Ascending aorta (tissue), 2 donors: ENCODE data around the gene NPB. TPM values are rescaled to one million over a fixed set of nuclear protein-coding genes. Genes with fewer than 3 reads are reported as not detected.

ENCODE experiments used
- DNase-seq, 2 donors: peaks; one replicate each; pipeline ENCODE4 v3.0.0-alpha.2; 2019; ENCODE audit warnings: low spot score in 2 of 2
- H3K27ac ChIP-seq, 2 donors: fragments of 200-600 bp; sonication (generic); one replicate each; pipeline ENCODE4 v1.5.1; 2016 to 2017; ENCODE audit warnings: mild to moderate bottlenecking in 1 of 2
- H3K27me3 ChIP-seq: fragments of 200-600 bp; sonication (generic); one replicate; pipeline ENCODE4 v1.5.1; 2017
- H3K36me3 ChIP-seq, 2 donors: fragments of 200-600 bp; sonication (generic); one replicate each; pipeline ENCODE4 v1.5.1; 2016
- H3K4me1 ChIP-seq, 2 donors: fragments of 200-600 bp; sonication (generic); one replicate each; pipeline ENCODE4 v1.5.1; 2016 to 2017; ENCODE audit warnings: mild to moderate bottlenecking in 1 of 2
- H3K4me3 ChIP-seq, 2 donors: fragments of 200-600 bp; sonication (generic); one replicate each; pipeline ENCODE4 v1.5.1; 2016 to 2017; ENCODE audit warnings: mild to moderate bottlenecking in 1 of 2
- H3K9me3 ChIP-seq, 2 donors: fragments of 200-600 bp; sonication (generic); one replicate each; pipeline ENCODE4 v1.5.1; 2016
- CTCF ChIP-seq, 3 experiments: fragments of 200-600 bp in 2 of 3; fragments of 450-650 bp in 1 of 3; sonication (generic) in 2 of 3; IDR thresholded peaks; one replicate each; pipeline ENCODE4 v1.5.1; 2016 to 2019; ENCODE audit warnings: antibody characterized with exemption in 3 of 3, mild to moderate bottlenecking in 1 of 3, moderate library complexity in 1 of 3
- intact Hi-C: fragments of 100-400 bp; cut with DNase I; formaldehyde crosslinking; loops from one replicate; pipeline ENCODE4 v1.15.1; 2023
- total RNA-seq: library from RNA; depleted of rRNA; stranded (reverse); fragments of >200 nt; gene quantifications from one replicate; pipeline ENCODE4 v1.1.0, GENCODE V29; 2016

Gene NPB
- total RNA-seq, 1 donor from 2014 or later = 1.5 TPM

GRCh38 chr17:81948635-81949378 is 46.8 kb downstream of the NPB start:
- Histone ChIP-seq H3K27me3 (peaks cover 3% of the 10 kb centered on the region), H3K27ac (no peak overlapping the region), H3K4me3 (no peak overlapping the region), H3K9me3 (no peaks in the 10 kb centered on the region), H3K36me3 (no peaks in the 10 kb centered on the region), H3K4me1 (no peaks in the 10 kb centered on the region)
- TF ChIP-seq CTCF (IDR thresholded peaks at IDR 0.05) = no peak
- intact Hi-C loops = no loop called here
- no peak for DNase-seq

- Histone ChIP-seq H3K27ac (no peak overlapping the region), H3K36me3 (no peaks in the 10 kb centered on the region), H3K9me3 (no peaks in the 10 kb centered on the region), H3K27me3 (peaks cover 3% of the 10 kb centered on the region), H3K4me1 (no peaks in the 10 kb centered on the region), H3K4me3 (no peak overlapping the region)
- intact Hi-C loops = no loop called here
- DNase-seq = no peak
- TF ChIP-seq CTCF (IDR thresholded peaks at IDR 0.05) = no peak
Measured at GRCh38 chr17:81950501-81950900, 48.5 kb downstream of the NPB start.

DNA sequence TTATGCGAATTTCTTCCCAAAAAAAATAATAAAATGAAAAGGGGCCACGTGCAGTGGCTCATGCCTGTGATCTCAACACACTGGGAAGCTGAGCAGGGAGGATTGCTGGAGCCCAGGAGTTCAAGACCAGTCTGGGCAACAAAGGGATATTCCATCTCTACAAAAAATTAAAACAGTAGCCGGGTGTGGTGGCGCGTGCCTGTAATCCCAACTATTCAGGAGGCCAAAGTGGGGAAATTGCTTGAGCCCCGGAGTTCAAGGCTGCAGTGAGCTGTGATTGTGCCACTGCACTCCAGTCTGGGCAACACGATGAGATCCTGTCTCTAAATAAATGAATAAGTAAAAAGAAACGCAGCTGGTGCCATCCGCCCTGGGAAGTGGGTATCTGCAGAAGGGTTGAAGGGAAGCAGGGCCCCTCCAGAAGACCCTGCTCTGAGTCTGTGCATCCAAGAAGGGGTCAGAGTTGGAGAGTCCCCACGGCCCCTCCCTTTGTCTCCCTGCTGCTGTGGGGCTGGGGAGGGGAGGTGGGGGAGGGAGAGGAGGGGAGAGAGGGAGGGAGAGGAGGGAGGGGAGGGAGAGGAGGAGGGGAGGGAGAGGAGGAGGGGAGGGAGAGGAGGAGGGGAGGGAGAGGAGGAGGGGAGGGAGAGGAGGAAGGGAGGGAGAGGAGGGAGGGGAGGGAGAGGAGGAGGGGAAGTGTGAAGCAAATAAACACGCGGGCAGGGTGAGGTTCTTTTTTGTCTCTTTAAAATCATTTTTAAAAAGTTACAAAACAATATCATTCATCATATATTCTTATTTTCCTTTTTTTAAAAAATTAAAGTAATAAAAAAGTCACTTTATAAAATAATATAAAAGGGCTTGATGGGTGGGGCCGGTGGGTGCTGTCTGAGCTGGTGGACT is 50.0 kb downstream of the NPB start:
- Histone ChIP-seq H3K27me3 (peaks cover 3% of the 10 kb centered on the region), H3K36me3 (no peaks in the 10 kb centered on the region), H3K4me1 (no peaks in the 10 kb centered on the region), H3K27ac (no peak overlapping the region), H3K4me3 (no peak overlapping the region), H3K9me3 (no peaks in the 10 kb centered on the region)
- TF ChIP-seq CTCF (IDR thresholded peaks at IDR 0.05) = no peak
- DNase-seq = no peak
- intact Hi-C loops = no loop called here

Other genes starting within 250 kb of the NPB start
- not detected for gene PDE6G, start 245.7 kb upstream of the NPB start, total RNA-seq
- 96.1 TPM for gene OXLD1, start 235.6 kb upstream of the NPB start, total RNA-seq
- 15.8 TPM for gene CCDC137, start 235.5 kb upstream of the NPB start, total RNA-seq
- 21.0 TPM for gene ARL16, start 218.4 kb upstream of the NPB start, total RNA-seq
- 211 TPM for gene HGS, start 218.2 kb upstream of the NPB start, total RNA-seq
- gene MRPL12, start 198.9 kb upstream of the NPB start, total RNA-seq = 21.8 TPM
- 0.53 TPM for gene SLC25A10, start 190.0 kb upstream of the NPB start, total RNA-seq
- not detected for gene GCGR, start 98.1 kb upstream of the NPB start, total RNA-seq
- gene MCRIP1, start 68.9 kb upstream of the NPB start, total RNA-seq = 149 TPM
- not detected for gene PPP1R27, start 67.2 kb upstream of the NPB start, total RNA-seq
- gene P4HB, start 41.7 kb upstream of the NPB start, total RNA-seq = 670 TPM
- 314 TPM for gene ARHGDIA, start 30.9 kb upstream of the NPB start, total RNA-seq
- gene ALYREF, start 10.7 kb upstream of the NPB start, total RNA-seq = 31.8 TPM
- gene ANAPC11, start 10.5 kb upstream of the NPB start, total RNA-seq = 108 TPM
- 81.1 TPM for gene PCYT2, start 9.2 kb downstream of the NPB start, total RNA-seq
- 32.6 TPM for gene SIRT7, start 15.9 kb downstream of the NPB start, total RNA-seq
- 28.7 TPM for gene MAFG, start 25.5 kb downstream of the NPB start, total RNA-seq
- 31.5 TPM for gene PYCR1, start 35.1 kb downstream of the NPB start, total RNA-seq
- gene MYADML2, start 45.0 kb downstream of the NPB start, total RNA-seq = not detected
- gene NOTUM, start 58.9 kb downstream of the NPB start, total RNA-seq = not detected
- gene ASPSCR1, start 75.4 kb downstream of the NPB start, total RNA-seq = 45.1 TPM
- 41.3 TPM for gene CENPX, start 120.6 kb downstream of the NPB start, total RNA-seq
- gene LRRC45, start 121.1 kb downstream of the NPB start, total RNA-seq = 2.0 TPM
- not detected for gene RAC3, start 129.4 kb downstream of the NPB start, total RNA-seq
- gene DCXR, start 135.5 kb downstream of the NPB start, total RNA-seq = 160 TPM
- gene RFNG, start 149.6 kb downstream of the NPB start, total RNA-seq = 73.7 TPM
- 42.1 TPM for gene GPS1, start 149.7 kb downstream of the NPB start, total RNA-seq
- gene DUS1L, start 163.6 kb downstream of the NPB start, total RNA-seq = 111 TPM
- 90.9 TPM for gene FASN, start 196.0 kb downstream of the NPB start, total RNA-seq